Endothelial cell (in vitro differentiated cells): ENCODE data around the gene TAF9B. TPM values are rescaled to one million over a fixed set of nuclear protein-coding genes. Genes with fewer than 3 reads are reported as not detected.

Experiments used
- DNase-seq: peaks from one replicate; pipeline ENCODE4 v3.0.0; 2021; ENCODE audit warnings: low spot score
- H3K27ac Mint-ChIP-seq: one replicate; pipeline ENCODE4 v1.8.0; 2021; ENCODE audit warnings: mixed read lengths, inconsistent platforms; ENCODE audit not compliant: unreplicated experiment
- H3K27me3 Mint-ChIP-seq: one replicate; pipeline ENCODE4 v1.8.0; 2021; ENCODE audit warnings: mild to moderate bottlenecking, moderate library complexity, mixed read lengths, inconsistent platforms; ENCODE audit not compliant: unreplicated experiment
- H3K36me3 Mint-ChIP-seq: one replicate; pipeline ENCODE4 v1.8.0; 2021; ENCODE audit warnings: mild to moderate bottlenecking, low read depth, mixed read lengths, inconsistent platforms; ENCODE audit not compliant: unreplicated experiment
- H3K4me1 Mint-ChIP-seq: one replicate; pipeline ENCODE4 v1.8.0; 2021; ENCODE audit warnings: mild to moderate bottlenecking, mixed read lengths, inconsistent platforms; ENCODE audit not compliant: unreplicated experiment
- H3K4me3 Mint-ChIP-seq: one replicate; pipeline ENCODE4 v1.8.0; 2021; ENCODE audit warnings: mild to moderate bottlenecking, mixed read lengths, inconsistent platforms; ENCODE audit not compliant: unreplicated experiment
- H3K9me3 Mint-ChIP-seq: one replicate; pipeline ENCODE4 v1.8.0; 2021; ENCODE audit warnings: mixed read lengths, inconsistent platforms; ENCODE audit not compliant: unreplicated experiment
- total RNA-seq: library from RNA; stranded (reverse); fragmentation: NEBNext Ultra II Directional; extraction: Animal tissue kit (Norgen Biotek cat#: 25700); gene quantifications from one replicate; pipeline ENCODE4 v1.2.1, GENCODE V29; 2021; ENCODE audit not compliant: unreplicated experiment
- TF ChIP-seq, protein P1 (sequence below): fragments of 200-600 bp; sonication (generic); IDR thresholded peaks from one replicate; pipeline ENCODE4 v1.5.0; 2021; ENCODE audit warnings: antibody characterized with exemption; ENCODE audit not compliant: unreplicated experiment

Gene TAF9B
- total RNA-seq, 1 donor from 2014 or later, result 19.5 TPM

DNA sequence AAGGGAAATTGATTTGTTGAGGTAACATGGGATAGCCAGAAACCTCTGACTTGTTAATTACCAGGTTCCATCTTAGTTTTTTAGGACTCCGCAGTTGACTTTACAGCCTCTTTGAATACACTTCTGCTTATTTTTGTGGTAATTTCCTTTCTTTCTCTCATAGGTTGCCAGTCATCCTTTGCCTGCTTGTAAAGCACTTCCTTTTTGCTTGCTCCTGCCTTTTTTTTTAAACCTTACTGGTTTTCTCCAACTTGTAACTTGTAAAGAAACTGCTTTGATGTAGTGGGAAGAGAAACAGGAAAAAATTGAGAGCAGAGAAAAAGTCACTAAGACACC is 32.8 kb downstream of the TAF9B start:
- Mint-ChIP-seq H3K27ac (peak overlapping the region; percentile 97), H3K4me1 (peaks cover 38% of the 10 kb centered on the region), H3K4me3 (peak overlapping the region; percentile 92), H3K36me3 (peaks cover 8% of the 10 kb centered on the region), H3K27me3 (peaks cover 2% of the 10 kb centered on the region), H3K9me3 (no peaks in the 10 kb centered on the region)
- no peak for DNase-seq
- TF ChIP-seq, protein P1, sequence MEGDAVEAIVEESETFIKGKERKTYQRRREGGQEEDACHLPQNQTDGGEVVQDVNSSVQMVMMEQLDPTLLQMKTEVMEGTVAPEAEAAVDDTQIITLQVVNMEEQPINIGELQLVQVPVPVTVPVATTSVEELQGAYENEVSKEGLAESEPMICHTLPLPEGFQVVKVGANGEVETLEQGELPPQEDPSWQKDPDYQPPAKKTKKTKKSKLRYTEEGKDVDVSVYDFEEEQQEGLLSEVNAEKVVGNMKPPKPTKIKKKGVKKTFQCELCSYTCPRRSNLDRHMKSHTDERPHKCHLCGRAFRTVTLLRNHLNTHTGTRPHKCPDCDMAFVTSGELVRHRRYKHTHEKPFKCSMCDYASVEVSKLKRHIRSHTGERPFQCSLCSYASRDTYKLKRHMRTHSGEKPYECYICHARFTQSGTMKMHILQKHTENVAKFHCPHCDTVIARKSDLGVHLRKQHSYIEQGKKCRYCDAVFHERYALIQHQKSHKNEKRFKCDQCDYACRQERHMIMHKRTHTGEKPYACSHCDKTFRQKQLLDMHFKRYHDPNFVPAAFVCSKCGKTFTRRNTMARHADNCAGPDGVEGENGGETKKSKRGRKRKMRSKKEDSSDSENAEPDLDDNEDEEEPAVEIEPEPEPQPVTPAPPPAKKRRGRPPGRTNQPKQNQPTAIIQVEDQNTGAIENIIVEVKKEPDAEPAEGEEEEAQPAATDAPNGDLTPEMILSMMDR, result no peak

DNA sequence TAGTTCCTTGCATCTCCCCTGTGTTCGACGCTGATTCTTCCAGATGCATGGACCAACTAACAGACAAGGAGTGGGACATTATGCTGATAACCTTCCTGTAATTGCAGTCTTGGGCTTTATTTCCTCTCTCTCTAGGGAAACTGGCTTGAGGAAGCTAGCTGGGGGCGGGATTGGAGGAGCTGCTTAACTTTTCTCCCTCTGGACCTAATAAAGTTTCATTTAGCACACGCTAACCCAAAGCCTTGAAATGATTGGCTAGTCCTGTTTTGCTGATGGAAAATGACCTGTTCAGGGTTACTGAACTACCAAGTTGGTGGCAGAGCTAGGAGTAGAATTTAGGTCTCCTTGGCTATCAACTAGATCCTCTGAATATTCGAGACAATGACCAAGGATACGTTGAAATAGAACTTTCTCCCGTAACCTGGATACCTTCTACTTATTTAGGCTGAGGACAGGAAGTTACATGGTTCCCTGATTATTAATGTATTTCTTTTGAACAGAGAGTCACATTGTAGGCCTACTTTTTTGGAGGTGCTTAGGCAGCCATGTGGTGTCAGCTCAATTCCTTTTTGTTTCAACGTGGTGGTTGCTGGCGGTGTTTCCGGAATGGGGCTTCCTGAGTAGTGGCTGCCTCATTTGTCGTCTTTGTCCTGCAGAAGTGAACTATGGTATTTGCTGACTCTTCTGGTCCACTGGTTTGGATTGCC is 33.4 kb downstream of the TAF9B start:
- peak overlapping the region; percentile 97 for H3K27ac Mint-ChIP-seq
- DNase-seq, result no peak
- H3K4me3 Mint-ChIP-seq, result peak overlapping the region; percentile 92
- H3K4me1 Mint-ChIP-seq, result peaks cover 33% of the 10 kb centered on the region
- H3K27me3 Mint-ChIP-seq, result peaks cover 2% of the 10 kb centered on the region
- no peaks in the 10 kb centered on the region for H3K9me3 Mint-ChIP-seq
- TF ChIP-seq, protein P1, result no peak
- peaks cover 4% of the 10 kb centered on the region for H3K36me3 Mint-ChIP-seq

DNA sequence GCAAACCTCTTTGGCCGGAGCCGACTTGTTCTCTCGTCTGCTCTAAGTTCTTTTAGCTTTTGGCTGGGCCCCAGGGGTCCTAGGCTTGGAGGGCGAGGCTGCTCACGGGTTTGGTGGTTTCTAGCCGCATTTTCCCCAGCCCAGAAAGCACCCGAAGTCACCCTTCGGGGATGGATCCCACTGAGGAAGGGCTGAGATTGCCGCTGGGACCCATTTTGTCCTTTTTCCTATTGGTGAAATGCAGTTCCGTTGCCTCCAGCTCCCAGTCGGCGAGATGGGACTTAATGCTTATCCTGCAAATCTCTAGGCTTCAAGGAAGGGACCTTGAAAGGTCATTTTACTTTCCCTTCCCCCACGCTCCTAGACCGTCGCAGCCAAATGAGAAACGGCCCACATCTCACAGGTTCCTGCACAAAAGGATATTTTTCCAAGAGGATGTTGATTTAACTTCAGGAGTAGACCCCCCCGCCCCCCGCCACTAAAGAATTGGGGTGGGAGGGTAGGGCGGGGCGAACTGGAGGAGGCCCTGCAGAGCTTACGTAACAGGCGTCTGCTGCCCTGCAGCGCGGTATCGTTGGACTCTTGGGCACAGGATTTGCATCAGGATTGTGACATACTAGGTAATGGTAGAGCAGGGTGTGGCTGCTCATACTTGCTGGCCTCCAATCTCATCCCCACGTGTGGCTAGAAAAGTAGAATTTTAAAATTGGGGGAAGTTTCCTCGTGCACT is 34.8 kb downstream of the TAF9B start:
- peak; percentile 11 for DNase-seq
- Mint-ChIP-seq H3K36me3 (peaks cover 2% of the 10 kb centered on the region), H3K4me3 (peak overlapping the region; percentile 92)

DNA sequence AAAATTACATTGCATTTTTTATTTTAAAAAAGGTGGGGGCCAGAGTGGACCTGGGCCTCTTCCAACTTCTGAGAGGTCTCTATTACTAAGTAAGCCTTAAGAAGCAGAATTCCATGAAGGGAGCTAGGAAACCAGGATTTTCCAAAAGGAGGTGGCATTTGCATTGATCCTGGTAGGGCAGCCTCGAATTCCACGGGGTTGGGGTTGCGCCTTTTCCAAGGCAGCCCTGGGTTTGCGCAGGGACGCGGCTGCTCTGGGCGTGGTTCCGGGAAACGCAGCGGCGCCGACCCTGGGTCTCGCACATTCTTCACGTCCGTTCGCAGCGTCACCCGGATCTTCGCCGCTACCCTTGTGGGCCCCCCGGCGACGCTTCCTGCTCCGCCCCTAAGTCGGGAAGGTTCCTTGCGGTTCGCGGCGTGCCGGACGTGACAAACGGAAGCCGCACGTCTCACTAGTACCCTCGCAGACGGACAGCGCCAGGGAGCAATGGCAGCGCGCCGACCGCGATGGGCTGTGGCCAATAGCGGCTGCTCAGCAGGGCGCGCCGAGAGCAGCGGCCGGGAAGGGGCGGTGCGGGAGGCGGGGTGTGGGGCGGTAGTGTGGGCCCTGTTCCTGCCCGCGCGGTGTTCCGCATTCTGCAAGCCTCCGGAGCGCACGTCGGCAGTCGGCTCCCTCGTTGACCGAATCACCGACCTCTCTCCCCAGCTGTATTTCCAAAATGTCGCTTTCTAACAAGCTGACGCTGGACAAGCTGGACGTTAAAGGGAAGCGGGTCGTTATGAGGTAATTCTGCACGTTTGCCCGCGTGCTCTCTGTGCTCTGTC is 35.6 kb downstream of the TAF9B start, which contains the start of gene PGK1:
Gene PGK1, plus strand, starts transcription at position 626 of the 824 bp plus-strand sequence. Its CDS starts 93 bp downstream, at position 719.
- Mint-ChIP-seq H3K27me3 (peaks cover 2% of the 10 kb centered on the region), H3K36me3 (no peaks in the 10 kb centered on the region), H3K9me3 (no peaks in the 10 kb centered on the region), H3K4me3 (peak within 1 kb of the TSS; percentile 92), H3K27ac (peak within 1 kb of the TSS; percentile 97), H3K4me1 (peaks cover 29% of the 10 kb centered on the region)
- TF ChIP-seq, protein P1, result no peak
- peak; percentile 86 for DNase-seq

More for the DNA sequence above, 34.8 kb downstream of the TAF9B start:
- H3K4me1 Mint-ChIP-seq, result peaks cover 31% of the 10 kb centered on the region
- H3K27me3 Mint-ChIP-seq, result peaks cover 2% of the 10 kb centered on the region
- H3K9me3 Mint-ChIP-seq, result no peaks in the 10 kb centered on the region
- TF ChIP-seq, protein P1, result no peak
- peak overlapping the region; percentile 97 for H3K27ac Mint-ChIP-seq
